H1 (cell line): ENCODE results near the gene SCNN1B. TPM values are rescaled to one million over a fixed set of nuclear protein-coding genes. Genes with fewer than 3 reads are reported as not detected.

Experiments
- CTCF ChIA-PET: fragments of 300-600 bp; sonication (Branson Sonifier 250); formaldehyde crosslinking; loops from one replicate; lab custom pipeline; 2021; ENCODE audit not compliant: partially characterized antibody; lab: Charles Lee
- POLR2A ChIA-PET: fragments of 300-600 bp; sonication (Branson Sonifier 250); formaldehyde crosslinking; loops from one replicate; lab custom pipeline; 2021; ENCODE audit warnings: inconsistent platforms; ENCODE audit not compliant: partially characterized antibody; lab: Charles Lee
- DNase-seq, 2 experiments: peaks; one replicate each; pipeline versions ENCODE4 v3.0.0 to v3.0.0-alpha.2; 2010 to 2022; ENCODE audit warnings: low spot score in 2 of 2, low read depth in 1 of 2, mixed read lengths in 1 of 2
- FAIRE-seq: peaks from 2 replicates; lab custom pipeline; 2011; peaks lifted over from hg19 to GRCh38; lab: Jason Lieb, UNC
- H2AFZ ChIP-seq: 2 replicates; pipeline ENCODE4 v1.8.1; 2012; ENCODE audit warnings: low read length, inconsistent platforms
- H2AK5ac ChIP-seq: 2 replicates; pipeline ENCODE4 v1.6.1; 2013; ENCODE audit warnings: low read depth, low read length
- H2BK120ac ChIP-seq: replicated peaks from 2 replicates; pipeline ENCODE3; 2013; ENCODE audit warnings: low read depth, low read length, inconsistent platforms
- H2BK12ac ChIP-seq: 2 replicates; pipeline ENCODE4 v1.6.1; 2013; ENCODE audit warnings: low read depth, low read length
- H2BK15ac ChIP-seq: 2 replicates; pipeline ENCODE4 v1.6.1; 2013; ENCODE audit warnings: low read length
- H2BK20ac ChIP-seq: 2 replicates; pipeline ENCODE4 v1.6.1; 2013; ENCODE audit warnings: low read length
- H2BK5ac ChIP-seq: 2 replicates; pipeline ENCODE4 v1.6.1; 2013; ENCODE audit warnings: low read depth, low read length
- H3K14ac ChIP-seq: 2 replicates; pipeline ENCODE4 v1.6.1; 2013; ENCODE audit warnings: inconsistent platforms; ENCODE audit not compliant: insufficient read length
- H3K18ac ChIP-seq: 2 replicates; pipeline ENCODE4 v1.6.1; 2013; ENCODE audit warnings: low read length; ENCODE audit errors: extremely low read depth
- H3K23ac ChIP-seq: 2 replicates; pipeline ENCODE4 v1.6.1; 2013; ENCODE audit warnings: inconsistent platforms; ENCODE audit not compliant: insufficient read length
- H3K23me2 ChIP-seq: 2 replicates; pipeline ENCODE4 v1.6.1; 2013; ENCODE audit warnings: low read depth, low read length
- H3K27ac ChIP-seq: 2 replicates; pipeline ENCODE4 v1.6.1; 2011; ENCODE audit warnings: low read depth, low read length, inconsistent platforms
- H3K27me3 ChIP-seq, 4 experiments: replicated peaks in 1 of 4; 1 replicate in 1 of 4; 2 replicates in 3 of 4; pipeline versions ENCODE4 v1.6.1 to v1.8.1; 2011 to 2013; ENCODE audit warnings: low read length in 3 of 4, mild to moderate bottlenecking in 3 of 4, inconsistent platforms in 2 of 4, mixed read lengths in 2 of 4, moderate library complexity in 1 of 4; ENCODE audit not compliant: control insufficient read depth in 3 of 4, insufficient read depth in 3 of 4; ENCODE audit errors: extremely low read depth in 1 of 4
- H3K36me3 ChIP-seq, 4 experiments: 2 replicates each; pipeline versions ENCODE4 v1.6.1 to v1.8.1; 2011 to 2013; ENCODE audit warnings: mild to moderate bottlenecking in 4 of 4, low read length in 3 of 4, moderate library complexity in 2 of 4, control low read depth in 1 of 4, inconsistent platforms in 1 of 4; ENCODE audit not compliant: insufficient read depth in 4 of 4, control insufficient read depth in 2 of 4
- H3K4ac ChIP-seq: replicated peaks from 2 replicates; pipeline ENCODE3; 2013; ENCODE audit warnings: low read length, low read depth, mixed read lengths, inconsistent platforms; ENCODE audit not compliant: insufficient read length
- H3K4me1 ChIP-seq, 4 experiments: replicated peaks in 1 of 4; 1 replicate in 1 of 4; 2 replicates in 3 of 4; pipeline versions ENCODE4 v1.6.1 to v1.8.1; 2011 to 2013; ENCODE audit warnings: low read length in 3 of 4, inconsistent platforms in 2 of 4, mixed read lengths in 1 of 4; ENCODE audit not compliant: insufficient read depth in 4 of 4, control insufficient read depth in 3 of 4
- H3K4me2 ChIP-seq, 2 experiments: 2 replicates each; pipeline versions ENCODE4 v1.6.1 to v1.8.1; 2011 to 2013; ENCODE audit warnings: low read depth in 2 of 2, low read length in 2 of 2, control low read depth in 1 of 2, inconsistent platforms in 1 of 2, mild to moderate bottlenecking in 1 of 2; ENCODE audit not compliant: insufficient read depth in 1 of 2
- H3K4me3 ChIP-seq, 4 experiments: fragments of 200-600, 300-600 bp in 1 of 4; sonication (generic), shearing (Covaris generic), sonication (Bioruptor Twin) in 1 of 4; 2 replicates each; pipeline versions ENCODE4 v1.5.1 to v1.8.1; 2011 to 2016; ENCODE audit warnings: low read length in 4 of 4, low read depth in 3 of 4, control low read depth in 2 of 4, inconsistent platforms in 2 of 4, mild to moderate bottlenecking in 2 of 4, mixed read lengths in 1 of 4, moderate library complexity in 1 of 4; ENCODE audit not compliant: insufficient read depth in 2 of 4; ENCODE audit errors: extremely low read depth in 1 of 4
- H3K56ac ChIP-seq: replicated peaks from 2 replicates; pipeline ENCODE3; 2013; ENCODE audit warnings: low read depth, mild to moderate bottlenecking, mixed read lengths, low read length, inconsistent platforms; ENCODE audit not compliant: insufficient read length
- H3K79me1 ChIP-seq: 2 replicates; pipeline ENCODE4 v1.6.1; 2013; ENCODE audit warnings: low read depth, low read length, control low read depth
- H3K79me2 ChIP-seq, 2 experiments: 2 replicates each; pipeline versions ENCODE4 v1.6.1 to v1.8.1; 2012 to 2013; ENCODE audit warnings: low read length in 2 of 2, mild to moderate bottlenecking in 2 of 2, inconsistent platforms in 1 of 2; ENCODE audit not compliant: insufficient read depth in 2 of 2, control insufficient read depth in 1 of 2
- H3K9ac ChIP-seq, 4 experiments: replicated peaks in 1 of 4; 1 replicate in 1 of 4; 2 replicates in 3 of 4; pipeline versions ENCODE4 v1.6.1 to v1.8.1; 2011 to 2013; ENCODE audit warnings: low read depth in 3 of 4, low read length in 3 of 4, control low read depth in 2 of 4, mild to moderate bottlenecking in 2 of 4, moderate library complexity in 2 of 4, inconsistent platforms in 1 of 4; ENCODE audit errors: extremely low read depth in 1 of 4
- H3K9me3 ChIP-seq, 2 experiments: 2 replicates each; pipeline versions ENCODE4 v1.6.1 to v1.8.1; 2012 to 2013; ENCODE audit warnings: mild to moderate bottlenecking in 2 of 2, moderate library complexity in 2 of 2, control low read depth in 1 of 2, inconsistent platforms in 1 of 2, low read depth in 1 of 2, low read length in 1 of 2, mixed read lengths in 1 of 2; ENCODE audit not compliant: insufficient read depth in 2 of 2
- H4K20me1 ChIP-seq, 2 experiments: replicated peaks in 1 of 2; 2 replicates each; pipeline versions ENCODE3 to v1.8.1; 2011 to 2013; ENCODE audit warnings: inconsistent platforms in 2 of 2, low read length in 2 of 2, mild to moderate bottlenecking in 1 of 2; ENCODE audit not compliant: insufficient read depth in 2 of 2, control insufficient read depth in 1 of 2
- H4K5ac ChIP-seq: 2 replicates; pipeline ENCODE4 v1.6.1; 2013; ENCODE audit warnings: low read length, low read depth, mixed read lengths, inconsistent platforms; ENCODE audit not compliant: insufficient read length
- H4K8ac ChIP-seq: 2 replicates; pipeline ENCODE4 v1.8.0; 2013; ENCODE audit warnings: mild to moderate bottlenecking, moderate library complexity, low read length, inconsistent platforms; ENCODE audit not compliant: insufficient read depth; ENCODE audit errors: extremely low read depth
- H4K91ac ChIP-seq: replicated peaks from 2 replicates; pipeline ENCODE3; 2013; ENCODE audit warnings: low read length, mixed read lengths, inconsistent platforms; ENCODE audit not compliant: insufficient read length
- JUN ChIP-seq: IDR thresholded peaks from 2 replicates; pipeline ENCODE4 v1.6.1; 2011; ENCODE audit warnings: low read depth, mild to moderate bottlenecking, improper control_type of control experiment, low read length
- WGBS, 2 experiments: shearing (Covaris generic) in 1 of 2; methylation state at CpG; one replicate each; pipeline versions ENCODE4 v1.1.6 to v1.1.7; 2013 to 2015; ENCODE audit warnings: low lambda C conversion rate in 2 of 2, mixed read lengths in 2 of 2, inconsistent platforms in 1 of 2, low coverage in 1 of 2, missing lambda C conversion rate in 1 of 2; ENCODE audit not compliant: insufficient replicate concordance in 2 of 2, insufficient coverage in 1 of 2, insufficient read length in 1 of 2; ENCODE audit errors: extremely low coverage in 1 of 2, missing lambda C conversion rate in 1 of 2; 5-methylcytosine and 5-hydroxymethylcytosine counted together
- polyA plus RNA-seq, 7 experiments: library from polyadenylated mRNA; depleted of rRNA in 3 of 7; stranded (reverse) in 5 of 7; unstranded in 2 of 7; fragments of >200 nt in 5 of 7; fragments of 200-250 nt in 2 of 7; gene quantifications; 1 replicate in 5 of 7; 2 replicates in 1 of 7; 4 replicates in 1 of 7; pipeline versions ENCODE4 v1.2.1 to v1.2.3, GENCODE V29; 2011 to 2013; ENCODE audit warnings: missing spikeins in 2 of 7, mixed read lengths in 2 of 7
- total RNA-seq: library from RNA; stranded (reverse); fragmentation: NEBNext Ultra II Directional; extraction: Animal tissue kit (Norgen Biotek cat#: 25700); gene quantifications from 2 replicates; pipeline ENCODE4 v1.2.1, GENCODE V29; 2021

SCNN1B gene
- total and polyA plus RNA-seq, 2 of the 8 experiments (the other 6 are each of a cell fraction or from before 2014, with no cell fraction given): 0.20 to 0.95 TPM

- Histone ChIP-seq H2AFZ (no peak overlapping the region), H2BK12ac (no peak overlapping the region), H3K27ac (no peak overlapping the region), H3K36me3 (no peaks in the 10 kb centered on the region), H4K5ac (no peak overlapping the region), H3K56ac (no peak overlapping the region), H2BK20ac (no peak overlapping the region), H3K4me2 (no peak overlapping the region), H3K23ac (no peak overlapping the region), H2BK120ac (no peak overlapping the region), H2BK15ac (no peak overlapping the region), H3K4ac (no peak overlapping the region), H4K91ac (no peak overlapping the region), H2AK5ac (no peak overlapping the region), H3K4me3 (no peak overlapping the region), H3K18ac (no peak overlapping the region), H3K79me1 (no peaks in the 10 kb centered on the region), H4K20me1 (peaks cover 0 to 1% of the 10 kb centered on the region in 2 experiments), H3K9me3 (no peaks in the 10 kb centered on the region), H3K79me2 (no peaks in the 10 kb centered on the region), H3K4me1 (peaks cover 0 to 2% (median 0%) of the 10 kb centered on the region in 4 experiments; a peak in 1 of 7 replicates), H2BK5ac (no peak overlapping the region), H4K8ac (no peak overlapping the region), H3K27me3 (no peaks in the 10 kb centered on the region), H3K9ac (no peak overlapping the region), H3K14ac (no peak overlapping the region), H3K23me2 (no peaks in the 10 kb centered on the region)
- 88% methylated on average over 8 of the region's 8 CpGs; no CpG with 5 or more reads in 1 of the 2 experiments for WGBS, 2 experiments
- ChIA-PET CTCF (interaction anchor here (0.6 to 2.0 kb wide), 3 partner anchors 19 to 280 kb away, joined by 3 to 7 read pairs (median 4); no protein-coding TSS in a partner anchor), POLR2A (interaction anchor here (0.6 kb wide), 1 partner anchor 840 kb away, joined by 4 read pairs; no protein-coding TSS in a partner anchor)
- FAIRE-seq: no peak
- no peak for DNase-seq
- no peak for TF ChIP-seq JUN
Measured at GRCh38 chr16:23367988-23368387, 65.9 kb downstream of the SCNN1B start.
